HepG2 (cell line): ENCODE results near the gene RGS8. TPM values are rescaled to one million over a fixed set of nuclear protein-coding genes. Genes with fewer than 3 reads are reported as not detected.

Experiments used
- ATAC-seq: fragments of 200-7000 bp; cut with Tn5 transposase; 3 replicates; pipeline ENCODE4 v1.9.1; 2020; ENCODE audit warnings: mild to moderate bottlenecking, moderate library complexity
- BruUV-seq: library from RNA; stranded (reverse); fragments of 400-500 nt; replicated peaks from 2 replicates; lab custom pipeline; 2021; lab: Mats Ljungman, UMichigan
- CTCF ChIA-PET: fragments of 300-600 bp; formaldehyde crosslinking; extraction: SDS; loops from one replicate; lab custom pipeline; 2021; ENCODE audit warnings: low total read pairs, inconsistent platforms, low intra/inter-chr PET ratio; lab: Yijun Ruan, JAX
- POLR2A ChIA-PET: fragments of 350-600 bp; sonication (Branson Sonifier 250); formaldehyde crosslinking; loops from one replicate; lab custom pipeline; 2020; ENCODE audit warnings: antibody characterized with exemption, inconsistent platforms; lab: Yijun Ruan, JAX
- DNase-seq: peaks from one replicate; pipeline ENCODE4 v3.0.0-alpha.2; 2015; ENCODE audit warnings: low spot score
- FAIRE-seq: peaks from 3 replicates; lab custom pipeline; 2011; peaks lifted over from hg19 to GRCh38; lab: Jason Lieb, UNC
- H2AFZ ChIP-seq: one replicate; pipeline ENCODE4 v1.6.1; 2011; ENCODE audit warnings: low read length, inconsistent platforms
- H3K27ac ChIP-seq: fragments of 300-600 bp; 3 replicates; pipeline ENCODE4 v1.8.0; 2011; ENCODE audit warnings: mixed run types, mild to moderate bottlenecking, mixed read lengths, low read length, inconsistent platforms; ENCODE audit not compliant: insufficient read depth; ENCODE audit errors: extremely low read length
- H3K27me3 ChIP-seq, 2 experiments: fragments of 200-600 bp in 1 of 2; 2 replicates in 1 of 2; 3 replicates in 1 of 2; pipeline versions ENCODE4 v1.6.0 to v1.8.0; 2011; ENCODE audit warnings: low read length in 2 of 2, mild to moderate bottlenecking in 2 of 2, moderate library complexity in 2 of 2, inconsistent platforms in 1 of 2; ENCODE audit not compliant: insufficient read depth in 2 of 2, control insufficient read depth in 1 of 2
- H3K36me3 ChIP-seq, 2 experiments: fragments of 200-600 bp in 1 of 2; replicated peaks in 1 of 2; 2 replicates in 1 of 2; 3 replicates in 1 of 2; pipeline versions ENCODE4 v1.5.1 to v1.8.0; 2011; ENCODE audit warnings: low read length in 2 of 2, inconsistent platforms in 1 of 2; ENCODE audit not compliant: insufficient read depth in 2 of 2, control insufficient read depth in 1 of 2
- H3K4me1 ChIP-seq: 2 replicates; pipeline ENCODE4 v1.5.1; 2012; ENCODE audit warnings: low read length, inconsistent platforms; ENCODE audit not compliant: insufficient read depth
- H3K4me2 ChIP-seq: 2 replicates; pipeline ENCODE4 v1.6.0; 2011; ENCODE audit warnings: low read depth, low read length, inconsistent platforms
- H3K4me3 ChIP-seq, 3 experiments: fragments of 200-600 bp in 1 of 3; sonication (generic), shearing (Covaris generic) in 1 of 3; replicated peaks in 1 of 3; 2 replicates each; pipeline ENCODE4 v1.5.1; 2011 to 2016; ENCODE audit warnings: low read length in 3 of 3, inconsistent platforms in 2 of 3, low read depth in 2 of 3, mild to moderate bottlenecking in 2 of 3, control low read depth in 1 of 3, mixed read lengths in 1 of 3; ENCODE audit not compliant: insufficient read depth in 1 of 3
- H3K79me2 ChIP-seq: one replicate; pipeline ENCODE4 v1.6.1; 2011; ENCODE audit warnings: low read length, inconsistent platforms; ENCODE audit not compliant: insufficient read depth
- H3K9ac ChIP-seq: 2 replicates; pipeline ENCODE4 v1.6.0; 2011; ENCODE audit warnings: mild to moderate bottlenecking, low read depth, low read length, inconsistent platforms; ENCODE audit not compliant: insufficient read depth
- H3K9me3 ChIP-seq: 2 replicates; pipeline ENCODE4 v1.5.1; 2012; ENCODE audit warnings: mild to moderate bottlenecking, low read length
- H4K20me1 ChIP-seq: 2 replicates; pipeline ENCODE4 v1.6.0; 2011; ENCODE audit warnings: inconsistent platforms, mild to moderate bottlenecking, low read length, moderate library complexity; ENCODE audit not compliant: insufficient read depth
- FOXO4 ChIP-seq: sonication (generic); formaldehyde crosslinking; conservative IDR thresholded peaks from 2 replicates; pipeline ENCODE4 v1.8.1; 2023; ENCODE audit warnings: missing genetic modification reagents
- IKZF1 ChIP-seq: fragments of 450-650 bp; IDR thresholded peaks from 2 replicates; pipeline ENCODE4 v1.7.1; 2016
- MAFK ChIP-seq, 2 experiments: IDR thresholded peaks in 1 of 2; conservative IDR thresholded peaks in 1 of 2; 2 replicates each; pipeline ENCODE4 v1.6.1; 2011; ENCODE audit warnings: improper control_type of control experiment in 2 of 2, low read length in 2 of 2
- MTA1 ChIP-seq: sonication (generic); formaldehyde crosslinking; IDR thresholded peaks from 2 replicates; pipeline ENCODE4 v1.4.0; 2020; ENCODE audit warnings: missing genetic modification reagents, mild to moderate bottlenecking, borderline replicate concordance
- RARG ChIP-seq: sonication (generic); formaldehyde crosslinking; IDR thresholded peaks from 2 replicates; pipeline ENCODE4 v1.4.0; 2020; ENCODE audit warnings: low read depth, mild to moderate bottlenecking, missing genetic modification reagents
- RBM39 ChIP-seq: fragments of 200-400 bp; formaldehyde crosslinking; IDR thresholded peaks from one replicate; pipeline ENCODE4 v1.6.1; 2018; ENCODE audit warnings: antibody characterized with exemption, mild to moderate bottlenecking, low read depth, low read length; ENCODE audit not compliant: poor library complexity, severe bottlenecking
- STAT5B ChIP-seq: sonication (generic); formaldehyde crosslinking; IDR thresholded peaks from 2 replicates; pipeline ENCODE4 v1.4.0; 2020; ENCODE audit warnings: missing genetic modification reagents
- ZMYM3 ChIP-seq: sonication (generic); formaldehyde crosslinking; IDR thresholded peaks from 2 replicates; pipeline ENCODE4 v1.5.1; 2020; ENCODE audit warnings: mild to moderate bottlenecking, missing genetic modification reagents
- ZNF292 ChIP-seq: sonication (generic); formaldehyde crosslinking; IDR thresholded peaks from 2 replicates; pipeline ENCODE4 v1.8.1; 2022; ENCODE audit warnings: mild to moderate bottlenecking, low read depth, missing genetic modification reagents, borderline replicate concordance
- ZNF367 ChIP-seq: sonication (generic); formaldehyde crosslinking; IDR thresholded peaks from 2 replicates; pipeline ENCODE4 v1.4.0; 2020; ENCODE audit warnings: missing genetic modification reagents, borderline replicate concordance
- ZNF382 ChIP-seq: sonication (generic); formaldehyde crosslinking; IDR thresholded peaks from 2 replicates; pipeline ENCODE4 v1.5.0; 2020; ENCODE audit warnings: missing genetic modification reagents, mild to moderate bottlenecking, borderline replicate concordance
- ZNF776 ChIP-seq: sonication (generic); formaldehyde crosslinking; IDR thresholded peaks from 2 replicates; pipeline ENCODE4 v1.4.0; 2020; ENCODE audit warnings: mild to moderate bottlenecking, missing genetic modification reagents
- ZNF850 ChIP-seq: sonication (generic); formaldehyde crosslinking; conservative IDR thresholded peaks from 2 replicates; pipeline ENCODE4 v1.9.0; 2021; ENCODE audit warnings: mild to moderate bottlenecking, missing genetic modification reagents
- ZNF883 ChIP-seq: sonication (generic); formaldehyde crosslinking; IDR thresholded peaks from 2 replicates; pipeline ENCODE4 v1.5.1; 2020; ENCODE audit warnings: mild to moderate bottlenecking, missing genetic modification reagents; ENCODE audit errors: not compliant biosample characterization
- ZSCAN30 ChIP-seq: sonication (generic); formaldehyde crosslinking; IDR thresholded peaks from 2 replicates; pipeline ENCODE4 v1.5.0; 2020; ENCODE audit warnings: mild to moderate bottlenecking, missing genetic modification reagents
- WGBS: methylation state at CpG from one replicate; pipeline ENCODE4 v1.1.6; 2017; ENCODE audit warnings: low lambda C conversion rate; 5-methylcytosine and 5-hydroxymethylcytosine counted together
- in situ Hi-C: cut with HindIII; loops from 2 replicates; pipeline ENCODE4 v1.10.0; 2017; ENCODE audit warnings: low pct_unique_long_range_greater_than_20kb; ENCODE audit not compliant: extremely low pct_ligation_motif_present
- intact Hi-C: fragments of 100-400 bp; cut with micrococcal nuclease; formaldehyde crosslinking; loops from one replicate; pipeline ENCODE4 v1.10.0; 2022; ENCODE audit not compliant: unreplicated experiment
- polyA plus RNA-seq, 8 experiments: library from polyadenylated mRNA; depleted of rRNA in 3 of 8; stranded (reverse) in 7 of 8; unstranded in 1 of 8; fragments of >200 nt; fragmentation: Illumina TruSeq in 4 of 8; extraction: Trizol in 4 of 8; gene quantifications; 2 replicates each; pipeline versions ENCODE4 v1.2.1 to v1.2.3, GENCODE V29; 2011 to 2016; ENCODE audit warnings: low read depth in 4 of 8, missing spikeins in 1 of 8, mixed read lengths in 1 of 8; ENCODE audit not compliant: insufficient read depth in 1 of 8
- total RNA-seq, 5 experiments: library from RNA; depleted of rRNA; stranded (reverse); fragments of >200 nt; fragmentation: Illumina TruSeq; extraction: Trizol; gene quantifications; 2 replicates each; pipeline ENCODE4 v1.2.3, GENCODE V29; 2016; ENCODE audit warnings: low read depth in 1 of 5
- TF ChIP-seq, protein P1 (sequence below): sonication (generic); formaldehyde crosslinking; IDR thresholded peaks from 2 replicates; pipeline ENCODE4 v1.8.1; 2023; ENCODE audit warnings: mild to moderate bottlenecking, missing genetic modification reagents, borderline replicate concordance
- TF ChIP-seq, protein P2 (sequence below): sonication (generic); formaldehyde crosslinking; IDR thresholded peaks from 2 replicates; pipeline ENCODE4 v1.4.0; 2020; ENCODE audit warnings: missing genetic modification reagents, low read depth, mild to moderate bottlenecking, borderline replicate concordance

RGS8 gene
- total and polyA plus RNA-seq, 2 of the 13 experiments (the other 11 are each of a cell fraction or from before 2014, with no cell fraction given) = not detected

- in situ Hi-C loops = no loop called here
- POLR2A ChIA-PET = no interaction called here
- Histone ChIP-seq H3K4me1 (no peaks in the 10 kb centered on the region), H3K4me3 (no peak overlapping the region), H3K27me3 (peaks cover 0 to 17% of the 10 kb centered on the region in 2 experiments; a peak in 2 of 5 replicates), H3K27ac (no peak overlapping the region), H3K79me2 (no peaks in the 10 kb centered on the region), H4K20me1 (no peaks in the 10 kb centered on the region; the same call in 1 of the 2 replicates), H3K9ac (no peak overlapping the region), H2AFZ (no peak overlapping the region)
- intact Hi-C loops = no loop called here
- FAIRE-seq = no peak
- WGBS = 4% methylated on average over 5 of the region's 5 CpGs
- CTCF ChIA-PET = no interaction called here
- no TSS peak for BruUV-seq
- TF ChIP-seq ZNF367 (CRISPR knock-in tag) = no peak
- TF ChIP-seq FOXO4 (CRISPR knock-in tag) = no peak
- TF ChIP-seq, protein P1, sequence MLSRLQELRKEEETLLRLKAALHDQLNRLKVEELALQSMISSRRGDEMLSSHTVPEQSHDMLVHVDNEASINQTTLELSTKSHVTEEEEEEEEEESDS (CRISPR knock-in tag) = no peak
- no peak for TF ChIP-seq STAT5B (CRISPR knock-in tag)
- TF ChIP-seq IKZF1 = no peak
- no peak for TF ChIP-seq MAFK (conservative IDR thresholded peaks at IDR 0.05 in 1 of 2, IDR thresholded peaks at IDR 0.05 in 1 of 2; ENCODE audit: low read length in 2 of 2)
- TF ChIP-seq ZNF776 (CRISPR knock-in tag) = no peak
- TF ChIP-seq MTA1 = no peak
- TF ChIP-seq ZNF850 = no peak
- no peak for TF ChIP-seq ZNF382 (CRISPR knock-in tag)
- TF ChIP-seq ZNF883 (CRISPR knock-in tag) = no peak
- no peak for TF ChIP-seq ZNF292 (CRISPR knock-in tag)
- TF ChIP-seq, protein P2, sequence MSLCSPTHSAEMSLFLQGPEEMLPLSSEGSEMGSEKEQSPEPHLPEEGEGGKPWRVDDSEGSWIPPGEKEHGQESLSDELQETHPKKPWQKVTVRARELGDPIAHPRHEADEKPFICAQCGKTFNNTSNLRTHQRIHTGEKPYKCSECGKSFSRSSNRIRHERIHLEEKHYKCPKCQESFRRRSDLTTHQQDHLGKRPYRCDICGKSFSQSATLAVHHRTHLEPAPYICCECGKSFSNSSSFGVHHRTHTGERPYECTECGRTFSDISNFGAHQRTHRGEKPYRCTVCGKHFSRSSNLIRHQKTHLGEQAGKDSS (CRISPR knock-in tag) = no peak
- TF ChIP-seq ZMYM3 (CRISPR knock-in tag) = no peak
- TF ChIP-seq RARG = no peak
- TF ChIP-seq RBM39 = no peak
- no peak for TF ChIP-seq ZSCAN30
- TF ChIP-seq, all 625 proteins: peak for 0
- DNase-seq (no peak), ATAC-seq (no peak)
- H3K9me3 ChIP-seq = no peaks in the 10 kb centered on the region
- H3K4me2 ChIP-seq = no peak overlapping the region
- no peaks in the 10 kb centered on the region for H3K36me3 ChIP-seq
These were observed 6.8 kb downstream of the RGS8 start for GRCh38 chr1:182677397-182678098.
